SK-N-MC (cell line): ENCODE measurements around the gene ITGB1.

Experiments used
- EZH2 ChIP-seq: fragments of 200-600 bp; sonication (generic); IDR thresholded peaks from one replicate; pipeline ENCODE4 v1.6.1; 2017; ENCODE audit warnings: antibody characterized with exemption
- FOXP2 ChIP-seq: optimal IDR thresholded peaks from 2 replicates; pipeline ENCODE3; 2011; ENCODE audit warnings: mild to moderate bottlenecking, moderate library complexity; ENCODE audit not compliant: insufficient read depth; ENCODE audit errors: extremely low read length, control extremely low read depth
- POLR2AphosphoS5 ChIP-seq: IDR thresholded peaks from 2 replicates; pipeline ENCODE4 v1.6.1; 2012; ENCODE audit warnings: mild to moderate bottlenecking, low read depth, low read length, borderline replicate concordance

GRCh38 chr10:32960022-32960421, 2.0 kb upstream of the ITGB1 start:
- TF ChIP-seq EZH2 (no peak), POLR2AphosphoS5 (no peak), FOXP2 (no peak)
